ENCODE data around the gene CGB1. TPM values are rescaled to one million over a fixed set of nuclear protein-coding genes. Genes with fewer than 3 reads are reported as not detected.

CGB1 gene
- total and polyA plus RNA-seq, 2 of the 13 experiments (the other 11 are each of a cell fraction or from before 2014, with no cell fraction given): not detected

GRCh38 chr19:48986211-48986610 is 50.5 kb downstream of the CGB1 start:
- no peak for TF ChIP-seq ZBTB3 (CRISPR knock-in tag; IDR thresholded peaks at IDR 0.05; ENCODE audit: borderline replicate concordance, low read depth)
- no peak for TF ChIP-seq ZNF777 (CRISPR knock-in tag; IDR thresholded peaks at IDR 0.05)
- peak; percentile 56 for TF ChIP-seq ZNF143 (CRISPR knock-in tag; IDR thresholded peaks at IDR 0.05)
- H3K27me3 ChIP-seq (ENCODE audit: control insufficient read depth in 1 of 2, insufficient read depth in 2 of 2, low read length in 2 of 2): no peaks in the 10 kb centered on the region
- in situ Hi-C loops (cut with HindIII; ENCODE audit: extremely low pct_ligation_motif_present, low pct_unique_long_range_greater_than_20kb): no loop called here
- peaks cover 14% of the 10 kb centered on the region for H3K4me1 ChIP-seq (ENCODE audit: insufficient read depth, low read length)
- ChIA-PET CTCF (ENCODE audit: low intra/inter-chr PET ratio, low total read pairs) (no interaction called here), POLR2A (no interaction called here)
- no peaks in the 10 kb centered on the region for H4K20me1 ChIP-seq (ENCODE audit: insufficient read depth, low read length)
- H3K9ac ChIP-seq (ENCODE audit: insufficient read depth, low read depth, low read length): no peak overlapping the region
- DNase-seq (ENCODE audit: low spot score) (no peak), ATAC-seq (no peak), FAIRE-seq (no peak)
- H3K4me2 ChIP-seq (ENCODE audit: low read depth, low read length): no peak overlapping the region
- no TSS peak for BruUV-seq (replicated peaks)
- H3K4me3 ChIP-seq (replicated peaks in 1 of 3; ENCODE audit: insufficient read depth in 1 of 3, low read depth in 2 of 3, low read length in 3 of 3): no peak overlapping the region
- no peak overlapping the region for H3K27ac ChIP-seq (ENCODE audit: extremely low read length, insufficient read depth, low read length)
- peaks cover 20 to 54% of the 10 kb centered on the region in 2 experiments; a peak in 4 of 5 replicates for H3K36me3 ChIP-seq (replicated peaks in 1 of 2; ENCODE audit: control insufficient read depth in 1 of 2, insufficient read depth in 2 of 2, low read length in 2 of 2)
- intact Hi-C loops (cut with micrococcal nuclease; ENCODE audit: unreplicated experiment): no loop called here
- peaks cover 10% of the 10 kb centered on the region for H3K79me2 ChIP-seq (ENCODE audit: insufficient read depth, low read length)
- no peaks in the 10 kb centered on the region for H3K9me3 ChIP-seq (ENCODE audit: low read length)
- WGBS (ENCODE audit: low lambda C conversion rate): 99% methylated on average over 3 of the region's 3 CpGs
- no peak overlapping the region for H2AFZ ChIP-seq (ENCODE audit: low read length)

GRCh38 chr19:48985711-48986110 is 51.0 kb downstream of the CGB1 start:
- ATAC-seq (no peak), DNase-seq (ENCODE audit: low spot score) (no peak), FAIRE-seq (no peak)
- 100% methylated on average over 5 of the region's 13 CpGs for WGBS (ENCODE audit: low lambda C conversion rate)
- intact Hi-C loops (cut with micrococcal nuclease; ENCODE audit: unreplicated experiment): no loop called here
- H3K27ac ChIP-seq (ENCODE audit: extremely low read length, insufficient read depth, low read length): no peak overlapping the region
- ChIA-PET CTCF (ENCODE audit: low intra/inter-chr PET ratio, low total read pairs) (no interaction called here), POLR2A (interaction anchor here (2.8 kb wide), 1 partner anchor 8 kb away, joined by 9 read pairs; the partner anchor contains the start of genes GYS1 and RUVBL2)
- H3K4me2 ChIP-seq (ENCODE audit: low read depth, low read length): no peak overlapping the region
- H3K4me3 ChIP-seq (replicated peaks in 1 of 3; ENCODE audit: insufficient read depth in 1 of 3, low read depth in 2 of 3, low read length in 3 of 3): no peak overlapping the region
- no peak overlapping the region for H3K9ac ChIP-seq (ENCODE audit: insufficient read depth, low read depth, low read length)
- no TSS peak for BruUV-seq (replicated peaks)
- H3K27me3 ChIP-seq (ENCODE audit: control insufficient read depth in 1 of 2, insufficient read depth in 2 of 2, low read length in 2 of 2): no peaks in the 10 kb centered on the region
- in situ Hi-C loops (cut with HindIII; ENCODE audit: extremely low pct_ligation_motif_present, low pct_unique_long_range_greater_than_20kb): no loop called here
- H2AFZ ChIP-seq (ENCODE audit: low read length): no peak overlapping the region
- no peak for TF ChIP-seq SNAPC5 (CRISPR knock-in tag; IDR thresholded peaks at IDR 0.05; ENCODE audit: borderline replicate concordance)
- no peak for TF ChIP-seq MAF1 (CRISPR knock-in tag; IDR thresholded peaks at IDR 0.05; ENCODE audit: borderline replicate concordance)
- TF ChIP-seq TOE1 (CRISPR knock-in tag; IDR thresholded peaks at IDR 0.05): no peak
- peak; percentile 27 for TF ChIP-seq AGO2 (optimal IDR thresholded peaks at IDR 0.05; ENCODE audit: low read depth, low read length)
- no peak for TF ChIP-seq ZNF879 (CRISPR knock-in tag; IDR thresholded peaks at IDR 0.05)
- peak; percentile 22; the same call in 1 of the 2 replicates for TF ChIP-seq RBFOX2 (IDR thresholded peaks at IDR 0.05; ENCODE audit: low read depth, low read length)
- no peak for TF ChIP-seq PAXIP1 (CRISPR knock-in tag; conservative IDR thresholded peaks at IDR 0.05)
- TF ChIP-seq ZNF652 (CRISPR knock-in tag; IDR thresholded peaks at IDR 0.05; ENCODE audit: borderline replicate concordance, low read depth): no peak
- no peak for TF ChIP-seq ZNF317 (CRISPR knock-in tag; IDR thresholded peaks at IDR 0.05)
- TF ChIP-seq CBFB (CRISPR knock-in tag; IDR thresholded peaks at IDR 0.05): no peak
- no peak for TF ChIP-seq SP5 (CRISPR knock-in tag; IDR thresholded peaks at IDR 0.05; ENCODE audit: borderline replicate concordance, low read depth)
- TF ChIP-seq NR2F1 (CRISPR knock-in tag; IDR thresholded peaks at IDR 0.05): no peak
- no peak for TF ChIP-seq ZNF484 (CRISPR knock-in tag; IDR thresholded peaks at IDR 0.05; ENCODE audit: borderline replicate concordance, low read depth)
- no peak for TF ChIP-seq PAWR (CRISPR knock-in tag; IDR thresholded peaks at IDR 0.05; ENCODE audit: borderline replicate concordance)
- no peaks in the 10 kb centered on the region for H4K20me1 ChIP-seq (ENCODE audit: insufficient read depth, low read length)
- peaks cover 20 to 55% of the 10 kb centered on the region in 2 experiments; a peak in 4 of 5 replicates for H3K36me3 ChIP-seq (replicated peaks in 1 of 2; ENCODE audit: control insufficient read depth in 1 of 2, insufficient read depth in 2 of 2, low read length in 2 of 2)
- H3K9me3 ChIP-seq (ENCODE audit: low read length): no peaks in the 10 kb centered on the region
- peaks cover 8% of the 10 kb centered on the region for H3K4me1 ChIP-seq (ENCODE audit: insufficient read depth, low read length)
- peaks cover 6% of the 10 kb centered on the region for H3K79me2 ChIP-seq (ENCODE audit: insufficient read depth, low read length)
